Activated CD8-positive, alpha-beta memory T cell treated with anti-CD3 and anti-CD28 coated beads for 36 hours (primary cell): ENCODE data around the gene ATP5IF1. TPM values are rescaled to one million over a fixed set of nuclear protein-coding genes. Genes with fewer than 3 reads are reported as not detected.

Source experiments
- CTCF ChIA-PET: fragments of 350-600 bp; sonication (Branson Sonifier 250); formaldehyde crosslinking; loops from one replicate; lab custom pipeline; 2021; ENCODE audit warnings: antibody characterized with exemption; lab: Charles Lee
- POLR2A ChIA-PET: fragments of 350-600 bp; sonication (Branson Sonifier 250); formaldehyde crosslinking; loops from one replicate; lab custom pipeline; 2021; ENCODE audit warnings: antibody characterized with exemption; lab: Charles Lee
- total RNA-seq, 2 experiments: library from RNA; stranded (reverse); gene quantifications; one replicate each; pipeline ENCODE4 v1.2.3, GENCODE V29; 2021

The ATP5IF1 gene
- 100 to 1,000 TPM; 147 to 149 TPM for total RNA-seq

- ChIA-PET CTCF (interaction anchor here (0.7 to 3.9 kb wide), 4 partner anchors 10 to 980 kb away, joined by 3 to 19 read pairs (median 4); no protein-coding TSS in a partner anchor), POLR2A (interaction anchor here (0.6 to 2.7 kb wide), 6 partner anchors 10 to 346 kb away, joined by 3 to 15 read pairs (median 4); partner anchors contain the start of genes RCC1 and SESN2)
Observed at GRCh38 chr1:28235755-28236655, at the start of gene ATP5IF1. ATP5IF1 (plus strand) TSS chr1:28236124; CDS start chr1:28236184, 60 bp downstream.

GRCh38 chr1:28190337-28190979, 45.5 kb upstream of the ATP5IF1 start:
- POLR2A ChIA-PET: no interaction called here
- CTCF ChIA-PET: no interaction called here

- ChIA-PET CTCF (no interaction called here), POLR2A (interaction anchor here (0.7 kb wide), 2 partner anchors 9 to 54 kb away, joined by 3 read pairs; no protein-coding TSS in a partner anchor)
Observed at GRCh38 chr1:28190996-28191645, 44.8 kb upstream of the ATP5IF1 start.

- POLR2A ChIA-PET: no interaction called here
- CTCF ChIA-PET: interaction anchor here (1.4 kb wide), 1 partner anchor 29 kb away, joined by 3 read pairs; no protein-coding TSS in a partner anchor
Observed at GRCh38 chr1:28193701-28194161, 42.2 kb upstream of the ATP5IF1 start.

DNA sequence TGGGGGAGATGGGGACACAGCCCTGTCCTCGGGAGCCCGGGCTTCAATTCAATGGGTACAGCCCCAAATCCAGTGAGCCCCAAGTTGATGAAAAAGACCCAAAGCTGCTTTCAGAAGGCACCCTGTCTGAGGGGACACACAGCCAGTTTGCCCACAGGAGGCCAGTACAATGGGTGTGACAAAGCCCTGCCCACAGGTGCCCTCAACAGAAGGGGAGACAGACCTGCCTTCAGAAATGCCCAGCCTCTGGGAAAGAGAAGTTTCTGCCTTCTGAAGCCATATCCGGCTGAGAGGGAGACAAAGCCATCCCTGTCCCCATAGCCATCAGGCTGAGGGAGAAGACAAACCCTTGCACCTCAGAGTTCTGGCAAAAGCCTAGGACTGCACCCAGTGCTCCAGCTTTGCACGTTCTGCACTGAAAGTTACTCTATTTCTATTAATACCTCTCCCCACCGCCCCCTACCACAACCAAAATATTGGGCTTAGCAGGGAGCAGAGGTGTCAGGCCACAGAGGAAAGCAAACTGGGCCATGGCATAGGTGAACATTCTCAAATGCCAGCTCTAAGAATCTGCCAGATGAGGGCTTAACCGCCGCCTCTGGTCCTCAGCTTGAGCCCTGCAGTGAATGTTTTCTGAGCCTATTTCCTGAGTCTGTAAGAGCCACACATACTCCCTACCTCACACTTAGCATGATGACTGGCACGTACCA, 41.4 kb upstream of the ATP5IF1 start:
- POLR2A ChIA-PET: no interaction called here
- CTCF ChIA-PET: interaction anchor here (0.6 to 1.4 kb wide), 3 partner anchors 25 to 69 kb away, joined by 3 read pairs; no protein-coding TSS in a partner anchor

DNA sequence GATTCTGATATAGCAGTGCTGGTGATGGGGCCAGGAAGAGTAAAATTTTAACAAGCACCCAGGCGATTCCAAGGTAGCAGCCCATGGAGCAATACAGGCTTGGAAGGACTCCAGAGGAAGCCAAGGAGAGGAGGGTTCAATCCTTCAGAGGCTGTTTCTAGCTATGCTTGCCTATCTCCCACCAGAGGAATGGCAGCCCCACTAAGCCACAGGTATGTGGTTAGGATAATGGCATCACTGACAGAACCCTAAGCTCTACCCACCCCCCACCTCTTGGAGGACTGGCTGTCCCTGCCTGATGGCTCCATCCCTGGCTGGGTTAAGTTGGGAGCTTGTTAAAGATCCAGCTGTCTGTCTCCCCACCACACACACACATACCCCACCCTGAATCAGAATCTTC, 40.1 kb upstream of the ATP5IF1 start:
- ChIA-PET POLR2A (no interaction called here), CTCF (interaction anchor here (0.7 to 1.2 kb wide), 2 partner anchors 12 to 107 kb away, joined by 3 to 4 read pairs; no protein-coding TSS in a partner anchor)

DNA sequence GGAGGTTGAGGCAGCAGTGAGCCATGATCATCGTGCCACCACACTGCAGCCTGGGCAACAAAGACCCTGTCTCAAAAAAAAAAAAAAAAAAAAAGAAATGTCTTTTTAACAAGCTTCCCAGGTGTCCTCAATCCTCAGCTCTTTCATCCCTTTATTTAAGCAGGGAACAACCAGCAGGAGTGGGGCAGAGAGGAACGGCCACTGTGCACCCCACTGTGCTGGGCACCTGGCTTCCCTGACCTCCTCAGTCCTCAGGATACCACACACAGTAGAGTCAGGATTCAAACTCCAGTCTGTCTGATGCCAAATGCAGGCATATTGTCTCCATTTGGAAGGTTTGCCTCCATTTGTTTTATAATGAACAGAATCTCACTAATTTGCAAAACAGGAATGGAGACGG, 39.6 kb upstream of the ATP5IF1 start:
- ChIA-PET CTCF (interaction anchor here (0.7 to 1.2 kb wide), 2 partner anchors 12 to 107 kb away, joined by 3 to 4 read pairs; no protein-coding TSS in a partner anchor), POLR2A (no interaction called here)

GRCh38 chr1:28197682-28198415, 38.1 kb upstream of the ATP5IF1 start:
- ChIA-PET POLR2A (no interaction called here), CTCF (no interaction called here)

DNA sequence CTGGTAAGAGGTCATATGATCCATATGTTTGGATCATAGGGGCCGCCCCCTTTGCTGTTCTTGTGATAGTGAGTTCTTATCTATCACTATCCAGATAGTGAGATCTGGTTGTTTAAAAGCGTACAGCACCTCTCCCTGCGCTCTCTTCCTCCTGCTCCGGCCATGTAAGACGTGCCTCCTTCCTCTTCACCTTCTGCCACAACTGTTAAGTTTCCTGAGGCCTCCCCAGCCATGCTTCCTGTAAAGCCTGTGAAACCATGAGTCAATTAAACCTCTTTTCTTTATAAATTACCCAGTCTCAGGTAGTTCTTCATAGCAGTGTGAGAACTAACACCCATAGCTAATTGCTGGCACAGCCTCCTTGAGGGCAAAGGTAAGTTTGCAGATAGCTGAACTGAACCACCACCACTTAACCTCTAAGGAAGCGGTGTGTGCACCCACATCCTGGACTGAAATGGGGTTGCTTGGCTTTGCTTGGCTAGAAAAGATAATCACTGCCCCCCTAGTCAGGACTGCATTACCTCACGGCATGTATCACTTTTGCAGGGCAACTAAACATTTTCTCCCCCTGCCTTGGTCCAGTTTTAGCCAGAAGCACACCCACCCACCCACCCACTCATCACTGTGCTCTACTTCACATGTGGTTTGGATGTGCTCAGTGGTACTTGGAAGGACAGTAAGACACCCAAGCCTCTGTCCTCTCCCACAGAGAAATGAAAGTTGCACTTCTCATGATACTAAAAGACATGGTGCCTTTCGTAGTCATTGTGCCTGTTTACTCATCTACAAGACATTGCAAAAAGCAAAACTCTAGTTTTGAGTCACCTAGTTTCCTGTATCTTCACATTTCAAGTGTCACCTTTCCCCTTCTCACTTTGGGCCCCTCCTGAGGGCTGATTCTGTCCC, 36.3 kb upstream of the ATP5IF1 start:
- POLR2A ChIA-PET: interaction anchor here (0.5 to 1.7 kb wide), 5 partner anchors 27 to 140 kb away, joined by 3 to 12 read pairs (median 3); partner anchors contain the start of gene EYA3
- CTCF ChIA-PET: interaction anchor here (0.6 to 1.6 kb wide), 3 partner anchors 26 to 311 kb away, joined by 3 to 6 read pairs (median 4); no protein-coding TSS in a partner anchor

DNA sequence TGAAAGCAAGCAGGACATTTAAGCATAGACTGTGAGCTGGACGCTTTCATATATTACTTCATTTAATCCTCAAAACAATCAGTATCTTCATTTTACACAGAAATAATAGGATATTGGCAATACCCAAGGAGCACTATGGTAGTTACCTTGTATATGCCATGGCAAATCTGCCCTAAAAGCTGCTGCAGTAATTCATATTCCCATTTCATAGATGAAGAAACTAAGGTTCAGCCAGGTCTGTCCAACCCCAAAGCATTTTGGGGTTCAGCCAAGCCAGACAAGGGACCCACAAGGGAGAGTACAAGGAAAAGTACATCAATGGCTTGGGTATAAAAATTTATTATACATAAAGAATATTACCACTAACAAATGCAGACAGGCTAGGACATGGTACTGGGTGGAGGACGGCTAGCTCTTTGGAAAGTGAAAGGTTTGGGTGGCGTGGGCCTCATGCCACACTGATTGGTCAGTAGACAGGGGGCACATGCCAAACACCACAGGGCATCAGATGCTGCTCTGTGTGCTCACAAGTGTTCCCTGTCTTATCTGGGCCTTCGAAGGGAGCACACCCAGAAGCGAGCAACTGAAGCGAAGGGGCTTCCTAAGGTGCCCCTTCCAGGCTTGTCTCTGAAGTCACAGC, 35.6 kb upstream of the ATP5IF1 start:
- CTCF ChIA-PET: interaction anchor here (0.6 to 1.6 kb wide), 3 partner anchors 27 to 312 kb away, joined by 3 to 6 read pairs (median 4); no protein-coding TSS in a partner anchor
- POLR2A ChIA-PET: interaction anchor here (0.7 to 1.2 kb wide), 3 partner anchors 60 to 141 kb away, joined by 3 read pairs; partner anchors contain the start of gene EYA3

- CTCF ChIA-PET: interaction anchor here (0.6 to 1.1 kb wide), 2 partner anchors 113 to 783 kb away, joined by 4 to 5 read pairs; no protein-coding TSS in a partner anchor
- POLR2A ChIA-PET: interaction anchor here (0.5 kb wide), 1 partner anchor 11 kb away, joined by 4 read pairs; no protein-coding TSS in a partner anchor
Observed at GRCh38 chr1:28205243-28205642, 30.7 kb upstream of the ATP5IF1 start.

- ChIA-PET CTCF (interaction anchor here (0.6 to 3.4 kb wide), 11 partner anchors 13 to 570 kb away, joined by 3 to 44 read pairs (median 3); partner anchors contain the start of gene EYA3), POLR2A (interaction anchor here (0.7 kb wide), 1 partner anchor 121 kb away, joined by 3 read pairs; the partner anchor contains the start of gene EYA3)
Observed at GRCh38 chr1:28208818-28209441, 27.0 kb upstream of the ATP5IF1 start.

DNA sequence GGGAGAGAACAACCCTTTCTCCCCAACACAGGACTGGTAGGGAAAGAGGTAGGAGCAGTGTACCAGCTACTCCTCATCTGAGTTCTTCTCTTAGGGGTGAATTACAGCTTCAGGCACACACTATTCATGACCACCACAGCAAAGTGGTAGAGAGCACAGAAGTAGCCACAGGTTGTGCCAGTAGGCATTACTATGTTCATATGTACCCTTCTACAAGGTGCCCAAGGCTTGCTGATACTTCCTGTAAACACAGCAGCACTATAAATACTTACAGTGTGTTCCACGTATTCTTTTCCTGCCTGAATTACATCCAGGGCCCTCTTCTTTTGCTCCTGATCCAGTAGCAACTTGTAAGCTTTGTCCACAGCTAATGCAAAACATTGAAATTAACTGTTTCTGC, 26.2 kb upstream of the ATP5IF1 start:
- ChIA-PET POLR2A (no interaction called here), CTCF (interaction anchor here (0.6 to 3.4 kb wide), 8 partner anchors 8 to 119 kb away, joined by 3 to 44 read pairs (median 3); partner anchors contain the start of gene EYA3)

- CTCF ChIA-PET: interaction anchor here (0.5 to 1.5 kb wide), 3 partner anchors 32 to 394 kb away, joined by 3 to 4 read pairs (median 3); no protein-coding TSS in a partner anchor
- POLR2A ChIA-PET: no interaction called here
Observed at GRCh38 chr1:28213315-28213714, 22.6 kb upstream of the ATP5IF1 start.

GRCh38 chr1:28229089-28229488, 6.8 kb upstream of the ATP5IF1 start:
- CTCF ChIA-PET: interaction anchor here (0.6 kb wide), 1 partner anchor 326 kb away, joined by 3 read pairs; no protein-coding TSS in a partner anchor
- POLR2A ChIA-PET: interaction anchor here (0.5 kb wide), 1 partner anchor 169 kb away, joined by 3 read pairs; no protein-coding TSS in a partner anchor
